ENCODE measurements around the gene ACTR8. TPM values are rescaled to one million over a fixed set of nuclear protein-coding genes. Genes with fewer than 3 reads are reported as not detected.

ACTR8 gene
- polyA plus RNA-seq, 3 donors, result 8.3 to 12.2 (median 10.7) TPM

DNA sequence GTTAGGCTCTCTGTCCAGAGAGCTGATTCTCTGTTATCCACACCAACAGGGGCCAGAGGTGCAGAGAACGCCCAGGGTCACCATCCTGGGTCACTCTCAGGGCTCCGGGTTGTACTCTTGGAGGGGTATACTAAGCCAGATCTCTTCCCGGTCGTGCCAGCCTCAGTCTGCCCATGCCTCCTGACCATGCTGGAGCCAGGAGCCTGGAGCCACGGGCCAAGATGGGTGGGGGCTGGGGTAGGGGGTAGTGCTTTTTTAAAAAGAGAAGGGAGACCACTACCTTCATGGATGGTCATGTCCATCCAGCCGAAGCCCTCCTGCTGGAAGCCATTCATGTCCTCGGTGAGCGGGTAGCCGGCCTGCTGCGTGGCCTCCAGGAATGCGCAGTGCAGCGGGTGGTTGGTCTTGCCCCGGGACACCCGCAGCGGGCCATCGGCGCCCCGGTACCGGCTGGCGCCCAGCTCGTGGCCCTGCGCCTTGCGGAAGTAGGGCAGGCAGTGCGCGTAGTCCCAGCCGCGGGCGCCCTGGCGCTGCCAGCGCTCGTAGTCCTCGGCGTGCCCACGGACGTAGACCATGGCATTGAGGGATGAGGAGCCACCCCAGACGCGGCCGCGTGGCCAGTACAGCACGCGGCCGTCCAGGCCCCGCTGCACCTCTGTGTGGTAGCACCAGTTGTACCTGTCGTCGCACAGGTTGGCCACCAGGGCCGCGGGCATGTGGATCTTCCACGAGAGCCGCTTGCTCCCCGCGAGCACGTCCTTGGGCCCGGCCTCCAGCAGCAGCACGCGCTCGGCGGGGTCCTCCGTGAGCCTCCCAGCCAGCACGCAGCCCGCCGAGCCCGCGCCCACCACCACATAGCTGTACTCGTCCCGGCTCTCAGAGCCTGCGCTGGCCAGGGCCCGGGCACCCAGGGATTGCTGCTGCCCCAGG, 58.7 kb downstream of the ACTR8 start:
- 98% methylated on average over 64 of the region's 67 CpGs for WGBS (ENCODE audit: insufficient coverage)
- H3K4me2 ChIP-seq (replicated peaks; ENCODE audit: extremely low read depth, low read length, poor library complexity, severe bottlenecking), result no peak overlapping the region
- Mint-ChIP-seq H3K4me1 (no peaks in the 10 kb centered on the region), H3K4me3 (no peak overlapping the region), H3K9me3 (peaks cover 0 to 3% (median 0%) of the 10 kb centered on the region in 7 donors), H3K27me3 (ENCODE audit: low read depth in 3 of 3) (peaks cover 4 to 16% (median 15%) of the 10 kb centered on the region in 3 donors), H3K36me3 (no peaks in the 10 kb centered on the region), H3K27ac (no peak overlapping the region)
- H2AFZ ChIP-seq (ENCODE audit: insufficient read depth, low read depth, low read length, poor library complexity, severe bottlenecking), result no peak overlapping the region
- H3K27ac ChIP-seq (ENCODE audit: low read depth in 1 of 2, low read length in 2 of 2), result no peak overlapping the region
- no peaks in the 10 kb centered on the region for H3K9me3 ChIP-seq (replicated peaks in 1 of 2; ENCODE audit: control insufficient read depth in 1 of 2, insufficient read depth in 1 of 2, low read length in 2 of 2)
- H3K4me1 ChIP-seq (ENCODE audit: control insufficient read depth in 1 of 2, insufficient read depth in 2 of 2, low read length in 2 of 2), result no peaks in the 10 kb centered on the region
- no peaks in the 10 kb centered on the region for H4K20me1 ChIP-seq (ENCODE audit: insufficient read depth, low read length)
- TF ChIP-seq, protein P1, sequence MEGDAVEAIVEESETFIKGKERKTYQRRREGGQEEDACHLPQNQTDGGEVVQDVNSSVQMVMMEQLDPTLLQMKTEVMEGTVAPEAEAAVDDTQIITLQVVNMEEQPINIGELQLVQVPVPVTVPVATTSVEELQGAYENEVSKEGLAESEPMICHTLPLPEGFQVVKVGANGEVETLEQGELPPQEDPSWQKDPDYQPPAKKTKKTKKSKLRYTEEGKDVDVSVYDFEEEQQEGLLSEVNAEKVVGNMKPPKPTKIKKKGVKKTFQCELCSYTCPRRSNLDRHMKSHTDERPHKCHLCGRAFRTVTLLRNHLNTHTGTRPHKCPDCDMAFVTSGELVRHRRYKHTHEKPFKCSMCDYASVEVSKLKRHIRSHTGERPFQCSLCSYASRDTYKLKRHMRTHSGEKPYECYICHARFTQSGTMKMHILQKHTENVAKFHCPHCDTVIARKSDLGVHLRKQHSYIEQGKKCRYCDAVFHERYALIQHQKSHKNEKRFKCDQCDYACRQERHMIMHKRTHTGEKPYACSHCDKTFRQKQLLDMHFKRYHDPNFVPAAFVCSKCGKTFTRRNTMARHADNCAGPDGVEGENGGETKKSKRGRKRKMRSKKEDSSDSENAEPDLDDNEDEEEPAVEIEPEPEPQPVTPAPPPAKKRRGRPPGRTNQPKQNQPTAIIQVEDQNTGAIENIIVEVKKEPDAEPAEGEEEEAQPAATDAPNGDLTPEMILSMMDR (IDR thresholded peaks at IDR 0.05), result no peak
- H3K79me2 ChIP-seq (ENCODE audit: insufficient read depth, low read length), result no peaks in the 10 kb centered on the region
- DNase-seq, result no peak
- peaks cover 0 to 2% of the 10 kb centered on the region in 2 donors for H3K27me3 ChIP-seq (ENCODE audit: control insufficient read depth in 2 of 2, insufficient read depth in 2 of 2, low read length in 2 of 2)
- no peak overlapping the region for H3K4me3 ChIP-seq (replicated peaks in 1 of 3; ENCODE audit: low read depth in 2 of 3, low read length in 3 of 3)
- intact Hi-C loops (cut with micrococcal nuclease), result no loop called here
- no peak overlapping the region for H3K9ac ChIP-seq (ENCODE audit: insufficient read depth, low read length, poor library complexity, severe bottlenecking)
- H3K36me3 ChIP-seq (replicated peaks in 1 of 2; ENCODE audit: control insufficient read depth in 1 of 2, insufficient read depth in 2 of 2, low read length in 2 of 2), result no peaks in the 10 kb centered on the region

DNA sequence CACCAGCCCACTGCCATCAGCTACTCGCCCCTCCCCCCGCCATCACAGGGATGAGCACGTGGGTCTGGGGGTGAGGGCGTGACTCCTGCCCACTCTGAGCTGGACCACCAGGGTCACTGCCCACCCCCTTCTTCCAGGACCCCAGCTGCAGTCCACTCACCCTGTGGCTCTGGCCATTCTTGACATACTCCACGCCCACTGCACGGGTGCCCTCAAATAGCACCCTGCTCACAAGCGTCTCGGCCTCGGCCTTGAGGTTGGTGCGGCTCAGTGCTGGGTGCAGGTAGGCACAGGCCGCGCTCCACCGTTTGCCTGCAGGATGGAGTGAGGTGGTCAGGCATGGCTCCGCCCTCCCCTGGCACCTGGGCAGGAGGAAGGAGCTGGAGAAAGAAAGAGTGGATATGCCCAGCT, 59.6 kb downstream of the ACTR8 start:
- H4K20me1 ChIP-seq (ENCODE audit: insufficient read depth, low read length), result no peaks in the 10 kb centered on the region
- Mint-ChIP-seq H3K4me1 (no peaks in the 10 kb centered on the region), H3K4me3 (no peak overlapping the region), H3K27ac (no peak overlapping the region), H3K36me3 (no peaks in the 10 kb centered on the region), H3K27me3 (ENCODE audit: low read depth in 3 of 3) (peaks cover 9 to 23% (median 21%) of the 10 kb centered on the region in 3 donors), H3K9me3 (peaks cover 0 to 3% (median 0%) of the 10 kb centered on the region in 7 donors)
- no peaks in the 10 kb centered on the region for H3K36me3 ChIP-seq (replicated peaks in 1 of 2; ENCODE audit: control insufficient read depth in 1 of 2, insufficient read depth in 2 of 2, low read length in 2 of 2)
- no peaks in the 10 kb centered on the region for H3K9me3 ChIP-seq (replicated peaks in 1 of 2; ENCODE audit: control insufficient read depth in 1 of 2, insufficient read depth in 1 of 2, low read length in 2 of 2)
- no peak overlapping the region for H3K4me2 ChIP-seq (replicated peaks; ENCODE audit: extremely low read depth, low read length, poor library complexity, severe bottlenecking)
- no peak for DNase-seq
- no peak overlapping the region for H2AFZ ChIP-seq (ENCODE audit: insufficient read depth, low read depth, low read length, poor library complexity, severe bottlenecking)
- no peaks in the 10 kb centered on the region for H3K79me2 ChIP-seq (ENCODE audit: insufficient read depth, low read length)
- peaks cover 0 to 6% of the 10 kb centered on the region in 2 donors for H3K27me3 ChIP-seq (ENCODE audit: control insufficient read depth in 2 of 2, insufficient read depth in 2 of 2, low read length in 2 of 2)
- no peak overlapping the region for H3K27ac ChIP-seq (ENCODE audit: low read depth in 1 of 2, low read length in 2 of 2)
- intact Hi-C loops (cut with micrococcal nuclease), result no loop called here
- WGBS (ENCODE audit: insufficient coverage), result 96% methylated on average over 11 of the region's 14 CpGs
- H3K4me1 ChIP-seq (ENCODE audit: control insufficient read depth in 1 of 2, insufficient read depth in 2 of 2, low read length in 2 of 2), result no peaks in the 10 kb centered on the region
- no peak overlapping the region for H3K4me3 ChIP-seq (replicated peaks in 1 of 3; ENCODE audit: low read depth in 2 of 3, low read length in 3 of 3)
- H3K9ac ChIP-seq (ENCODE audit: insufficient read depth, low read length, poor library complexity, severe bottlenecking), result no peak overlapping the region
- TF ChIP-seq, protein P1 (IDR thresholded peaks at IDR 0.05), result no peak

Measured in CD14-positive monocyte (primary cell).